ENCODE data around the gene GRK6.

DNA sequence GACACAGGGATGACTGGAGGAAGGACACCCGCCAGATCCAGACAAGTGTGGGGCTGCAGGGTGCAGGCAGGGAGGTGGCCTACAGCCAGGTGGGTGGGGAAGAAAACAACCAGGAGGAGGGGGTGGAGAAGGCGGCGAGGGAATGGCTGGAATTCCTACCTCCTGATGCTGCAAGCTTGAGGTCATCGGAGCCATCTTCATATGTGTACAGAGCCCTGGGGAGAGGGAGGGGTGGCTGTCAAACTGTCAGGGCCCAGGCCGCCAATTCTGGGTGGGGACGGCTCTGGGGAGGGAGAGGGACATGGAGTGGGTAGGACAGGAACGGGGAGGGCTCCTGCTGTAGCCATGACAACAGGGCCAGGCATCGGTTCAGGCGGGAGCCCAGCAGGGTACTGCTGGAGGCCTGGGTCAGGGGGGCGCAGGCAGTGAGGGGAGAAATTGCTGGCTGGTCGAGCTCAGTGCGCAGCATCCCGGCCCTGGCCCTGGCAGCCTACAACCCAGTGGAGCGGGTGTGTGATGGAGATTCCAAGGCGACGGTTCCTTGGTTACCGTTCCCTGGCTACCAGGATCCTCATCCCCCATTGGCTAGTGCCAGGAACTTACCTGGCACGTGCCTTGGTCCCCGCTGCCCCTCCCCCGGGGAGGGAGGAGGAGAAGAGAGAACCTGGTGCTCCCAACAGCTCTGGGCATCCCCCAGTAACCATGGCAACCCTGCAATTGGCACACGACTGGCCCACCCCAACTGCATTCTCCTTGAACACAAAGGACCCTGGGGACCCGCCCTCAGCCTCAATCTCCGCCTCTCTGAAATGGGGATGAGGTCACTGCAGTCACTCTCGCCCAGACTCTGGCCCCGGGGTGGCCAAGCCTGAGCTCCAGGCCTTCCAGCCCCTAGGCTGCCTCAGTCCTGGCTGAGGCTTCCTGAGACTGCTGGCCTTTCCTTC lies 42.5 kb downstream of the GRK6 start:
- TF ChIP-seq, protein P1, sequence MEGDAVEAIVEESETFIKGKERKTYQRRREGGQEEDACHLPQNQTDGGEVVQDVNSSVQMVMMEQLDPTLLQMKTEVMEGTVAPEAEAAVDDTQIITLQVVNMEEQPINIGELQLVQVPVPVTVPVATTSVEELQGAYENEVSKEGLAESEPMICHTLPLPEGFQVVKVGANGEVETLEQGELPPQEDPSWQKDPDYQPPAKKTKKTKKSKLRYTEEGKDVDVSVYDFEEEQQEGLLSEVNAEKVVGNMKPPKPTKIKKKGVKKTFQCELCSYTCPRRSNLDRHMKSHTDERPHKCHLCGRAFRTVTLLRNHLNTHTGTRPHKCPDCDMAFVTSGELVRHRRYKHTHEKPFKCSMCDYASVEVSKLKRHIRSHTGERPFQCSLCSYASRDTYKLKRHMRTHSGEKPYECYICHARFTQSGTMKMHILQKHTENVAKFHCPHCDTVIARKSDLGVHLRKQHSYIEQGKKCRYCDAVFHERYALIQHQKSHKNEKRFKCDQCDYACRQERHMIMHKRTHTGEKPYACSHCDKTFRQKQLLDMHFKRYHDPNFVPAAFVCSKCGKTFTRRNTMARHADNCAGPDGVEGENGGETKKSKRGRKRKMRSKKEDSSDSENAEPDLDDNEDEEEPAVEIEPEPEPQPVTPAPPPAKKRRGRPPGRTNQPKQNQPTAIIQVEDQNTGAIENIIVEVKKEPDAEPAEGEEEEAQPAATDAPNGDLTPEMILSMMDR (IDR thresholded peaks at IDR 0.05) = no peak
- TF ChIP-seq POLR2A (IDR thresholded peaks at IDR 0.05) (no peak), EP300 (IDR thresholded peaks at IDR 0.05) (no peak), POLR2AphosphoS5 (IDR thresholded peaks at IDR 0.05) (no peak)
